ENCODE results near the gene DAAM2.

The DAAM2 gene

GRCh38 chr6:39812853-39813533, 20.8 kb downstream of the DAAM2 start:
- ChIA-PET CTCF (interaction anchor here (1.0 kb wide), 1 partner anchor 171 kb away, joined by 3 read pairs; no protein-coding TSS in a partner anchor), POLR2A (no interaction called here)
- DNase-seq (ENCODE audit: extremely low spot score), result no peak
- TF ChIP-seq FOXA1 (IDR thresholded peaks at IDR 0.05), result no peak

- TF ChIP-seq ARNT (IDR thresholded peaks at IDR 0.05) (no peak), ELF4 (IDR thresholded peaks at IDR 0.05) (no peak), CTBP1 (IDR thresholded peaks at IDR 0.05; ENCODE audit: borderline replicate concordance) (no peak), L3MBTL2 (conservative IDR thresholded peaks at IDR 0.05) (no peak), LEF1 (IDR thresholded peaks at IDR 0.05; ENCODE audit: borderline replicate concordance) (no peak), BHLHE40 (IDR thresholded peaks at IDR 0.05; ENCODE audit: borderline replicate concordance) (no peak), ZNF384 (IDR thresholded peaks at IDR 0.05) (no peak)
- ChIA-PET POLR2A (no interaction called here), CTCF (interaction anchor here (0.6 kb wide), 2 partner anchors 10 to 268 kb away, joined by 3 to 5 read pairs; no protein-coding TSS in a partner anchor)
- DNase-seq (ENCODE audit: extremely low spot score), result no peak
These were observed 22.1 kb downstream of the DAAM2 start for GRCh38 chr6:39814236-39814635.

GRCh38 chr6:39815356-39815755, 23.2 kb downstream of the DAAM2 start:
- CTCF ChIA-PET, result no interaction called here
- TF ChIP-seq LEF1 (IDR thresholded peaks at IDR 0.05; ENCODE audit: borderline replicate concordance), result no peak
- TF ChIP-seq PKNOX1 (IDR thresholded peaks at IDR 0.05), result no peak
- no peak for TF ChIP-seq HDGF (IDR thresholded peaks at IDR 0.05; ENCODE audit: borderline replicate concordance)
- TF ChIP-seq TARDBP (IDR thresholded peaks at IDR 0.05), result no peak
- TF ChIP-seq ELF4 (IDR thresholded peaks at IDR 0.05), result no peak
- TF ChIP-seq FOXM1 (IDR thresholded peaks at IDR 0.05; ENCODE audit: borderline replicate concordance), result no peak
- no peak for TF ChIP-seq SUZ12 (IDR thresholded peaks at IDR 0.05)
- no peak for TF ChIP-seq ARNT (IDR thresholded peaks at IDR 0.05)
- no peak for TF ChIP-seq CTBP1 (IDR thresholded peaks at IDR 0.05; ENCODE audit: borderline replicate concordance)
- no peak for TF ChIP-seq NFRKB (IDR thresholded peaks at IDR 0.05)
- no peak for DNase-seq (ENCODE audit: extremely low spot score)
- POLR2A ChIA-PET, result no interaction called here

GRCh38 chr6:39816747-39817146, 24.6 kb downstream of the DAAM2 start:
- ChIA-PET POLR2A (no interaction called here), CTCF (no interaction called here)
- no peak for DNase-seq (ENCODE audit: extremely low spot score)
- TF ChIP-seq PKNOX1 (IDR thresholded peaks at IDR 0.05), result no peak
- no peak for TF ChIP-seq BHLHE40 (IDR thresholded peaks at IDR 0.05; ENCODE audit: borderline replicate concordance)
- TF ChIP-seq ARNT (IDR thresholded peaks at IDR 0.05), result no peak
- no peak for TF ChIP-seq L3MBTL2 (conservative IDR thresholded peaks at IDR 0.05)
- TF ChIP-seq TARDBP (IDR thresholded peaks at IDR 0.05), result no peak
- no peak for TF ChIP-seq LEF1 (IDR thresholded peaks at IDR 0.05; ENCODE audit: borderline replicate concordance)
- TF ChIP-seq CTBP1 (IDR thresholded peaks at IDR 0.05; ENCODE audit: borderline replicate concordance), result no peak
- TF ChIP-seq FOXA1 (IDR thresholded peaks at IDR 0.05), result no peak
- no peak for TF ChIP-seq ELF4 (IDR thresholded peaks at IDR 0.05)
- no peak for TF ChIP-seq SUZ12 (IDR thresholded peaks at IDR 0.05)

- DNase-seq (ENCODE audit: extremely low spot score), result no peak
- CTCF ChIA-PET, result no interaction called here
- TF ChIP-seq CTBP1 (IDR thresholded peaks at IDR 0.05; ENCODE audit: borderline replicate concordance), result no peak
- POLR2A ChIA-PET, result no interaction called here
These were observed 26.5 kb downstream of the DAAM2 start for GRCh38 chr6:39818695-39819094.

- CTCF ChIA-PET, result no interaction called here
- DNase-seq (ENCODE audit: extremely low spot score), result no peak
- POLR2A ChIA-PET, result no interaction called here
- no peak for TF ChIP-seq SUZ12 (IDR thresholded peaks at IDR 0.05)
- no peak for TF ChIP-seq TARDBP (IDR thresholded peaks at IDR 0.05)
- no peak for TF ChIP-seq LEF1 (IDR thresholded peaks at IDR 0.05; ENCODE audit: borderline replicate concordance)
- no peak for TF ChIP-seq SP1 (IDR thresholded peaks at IDR 0.05)
- TF ChIP-seq ARNT (IDR thresholded peaks at IDR 0.05), result no peak
- TF ChIP-seq FOXK2 (IDR thresholded peaks at IDR 0.05), result no peak
These were observed 27.1 kb downstream of the DAAM2 start for GRCh38 chr6:39819228-39819627.

GRCh38 chr6:39819676-39820075, 27.5 kb downstream of the DAAM2 start:
- DNase-seq (ENCODE audit: extremely low spot score), result no peak
- no peak for TF ChIP-seq FOXA1 (IDR thresholded peaks at IDR 0.05)
- TF ChIP-seq TARDBP (IDR thresholded peaks at IDR 0.05), result no peak
- ChIA-PET CTCF (no interaction called here), POLR2A (no interaction called here)

GRCh38 chr6:39820553-39820952, 28.4 kb downstream of the DAAM2 start:
- CTCF ChIA-PET, result no interaction called here
- POLR2A ChIA-PET, result no interaction called here
- DNase-seq (ENCODE audit: extremely low spot score), result no peak
- no peak for TF ChIP-seq NFRKB (IDR thresholded peaks at IDR 0.05)
- no peak for TF ChIP-seq SP1 (IDR thresholded peaks at IDR 0.05)
- TF ChIP-seq ZNF384 (IDR thresholded peaks at IDR 0.05), result no peak
